IMR-90 (cell line): ENCODE results near the gene HOXD12. TPM values are rescaled to one million over a fixed set of nuclear protein-coding genes. Genes with fewer than 3 reads are reported as not detected.
A peak's percentile ranks its signal among the peaks of the same experiment; 100 is the strongest.

Experiments used
- ATAC-seq: fragments of 200-7000 bp; cut with Tn5 transposase; 2 replicates; pipeline ENCODE4 v1.9.1; 2020; ENCODE audit warnings: low read depth, mild to moderate bottlenecking, moderate library complexity
- BruUV-seq: library from RNA; stranded (reverse); fragments of 400-500 nt; replicated peaks from 2 replicates; lab custom pipeline; 2021; lab: Mats Ljungman, UMichigan
- CTCF ChIA-PET: fragments of 300-600 bp; formaldehyde crosslinking; extraction: SDS; loops from one replicate; lab custom pipeline; 2021; ENCODE audit warnings: antibody characterized with exemption; lab: Yijun Ruan, JAX
- POLR2A ChIA-PET: fragments of 300-600 bp; sonication (Branson Sonifier 250); formaldehyde crosslinking; loops from one replicate; lab custom pipeline; 2022; ENCODE audit warnings: antibody characterized with exemption; ENCODE audit not compliant: unreplicated experiment; lab: Charles Lee
- DNase-seq: peaks from one replicate; pipeline ENCODE4 v3.0.0; 2013
- H2AFZ ChIP-seq: replicated peaks from 2 replicates; pipeline ENCODE3; 2013; ENCODE audit warnings: low read length, mild to moderate bottlenecking; ENCODE audit not compliant: poor library complexity
- H2AK5ac ChIP-seq: 2 replicates; pipeline ENCODE4 v1.6.1; 2013; ENCODE audit warnings: low read depth, low read length, inconsistent platforms
- H2AK9ac ChIP-seq: replicated peaks from 2 replicates; pipeline ENCODE3; 2013; ENCODE audit warnings: mild to moderate bottlenecking, low read depth, low read length, moderate library complexity; ENCODE audit not compliant: poor library complexity
- H2BK120ac ChIP-seq: 2 replicates; pipeline ENCODE4 v1.6.1; 2013; ENCODE audit warnings: low read depth, low read length, inconsistent platforms
- H2BK15ac ChIP-seq: 3 replicates; pipeline ENCODE4 v1.6.1; 2013; ENCODE audit warnings: low read depth, low read length, inconsistent platforms
- H2BK20ac ChIP-seq: 2 replicates; pipeline ENCODE4 v1.6.1; 2013; ENCODE audit warnings: low read depth, mild to moderate bottlenecking, inconsistent platforms, low read length, moderate library complexity
- H2BK5ac ChIP-seq: 2 replicates; pipeline ENCODE4 v1.6.1; 2013; ENCODE audit warnings: mild to moderate bottlenecking, low read depth, low read length, inconsistent platforms; ENCODE audit not compliant: poor library complexity, severe bottlenecking
- H3K14ac ChIP-seq: replicated peaks from 2 replicates; pipeline ENCODE4 v1.6.1; 2013; ENCODE audit warnings: low read depth, low read length, inconsistent platforms
- H3K18ac ChIP-seq: 2 replicates; pipeline ENCODE4 v1.6.1; 2013; ENCODE audit warnings: low read depth, low read length, control low read depth
- H3K23ac ChIP-seq: 2 replicates; pipeline ENCODE4 v1.6.1; 2013; ENCODE audit warnings: low read depth, low read length, inconsistent platforms
- H3K27ac ChIP-seq: 2 replicates; pipeline ENCODE4 v1.5.1; 2013; ENCODE audit warnings: mild to moderate bottlenecking, control low read depth, low read length; ENCODE audit not compliant: insufficient read depth
- H3K27me3 ChIP-seq: 2 replicates; pipeline ENCODE4 v1.6.1; 2013; ENCODE audit warnings: low read length; ENCODE audit not compliant: control insufficient read depth, insufficient read depth
- H3K36me3 ChIP-seq: 2 replicates; pipeline ENCODE4 v1.6.1; 2013; ENCODE audit warnings: low read length, mixed read lengths; ENCODE audit not compliant: control insufficient read depth, insufficient read depth
- H3K4ac ChIP-seq: 2 replicates; pipeline ENCODE4 v1.6.1; 2013; ENCODE audit warnings: low read depth, low read length, inconsistent platforms
- H3K4me1 ChIP-seq: 2 replicates; pipeline ENCODE4 v1.6.1; 2013; ENCODE audit warnings: low read length, mixed read lengths; ENCODE audit not compliant: control insufficient read depth, insufficient read depth
- H3K4me2 ChIP-seq: 2 replicates; pipeline ENCODE4 v1.6.1; 2013; ENCODE audit warnings: low read depth, mild to moderate bottlenecking, control low read depth, low read length, moderate library complexity
- H3K4me3 ChIP-seq: 2 replicates; pipeline ENCODE4 v1.5.1; 2013; ENCODE audit warnings: low read depth, mild to moderate bottlenecking, control low read depth, low read length, moderate library complexity; ENCODE audit not compliant: insufficient read depth
- H3K56ac ChIP-seq: 2 replicates; pipeline ENCODE4 v1.6.1; 2013; ENCODE audit warnings: low read length, inconsistent platforms; ENCODE audit not compliant: insufficient read depth; ENCODE audit errors: extremely low read depth
- H3K79me1 ChIP-seq, 2 experiments: 2 replicates each; pipeline ENCODE4 v1.6.1; 2013; ENCODE audit warnings: low read length in 2 of 2, inconsistent platforms in 1 of 2, low read depth in 1 of 2
- H3K9ac ChIP-seq: 2 replicates; pipeline ENCODE4 v1.6.1; 2013; ENCODE audit warnings: low read depth, low read length, control low read depth
- H3K9me1 ChIP-seq: 2 replicates; pipeline ENCODE4 v1.6.1; 2013; ENCODE audit warnings: low read length, inconsistent platforms; ENCODE audit not compliant: insufficient read depth
- H3K9me3 ChIP-seq: 2 replicates; pipeline ENCODE4 v1.6.1; 2013; ENCODE audit warnings: low read length; ENCODE audit not compliant: control insufficient read depth, insufficient read depth
- H4K20me1 ChIP-seq: 2 replicates; pipeline ENCODE4 v1.6.1; 2013; ENCODE audit warnings: low read length, inconsistent platforms; ENCODE audit not compliant: insufficient read depth
- H4K5ac ChIP-seq: 2 replicates; pipeline ENCODE4 v1.6.1; 2013; ENCODE audit warnings: mild to moderate bottlenecking, low read depth, low read length, control low read depth
- H4K8ac ChIP-seq, 2 experiments: 2 replicates each; pipeline ENCODE4 v1.6.1; 2013; ENCODE audit warnings: low read depth in 2 of 2, low read length in 2 of 2, control low read depth in 1 of 2, inconsistent platforms in 1 of 2
- H4K91ac ChIP-seq: 2 replicates; pipeline ENCODE4 v1.6.1; 2013; ENCODE audit warnings: low read depth, low read length, inconsistent platforms; ENCODE audit not compliant: insufficient read depth
- MAZ ChIP-seq: IDR thresholded peaks from 2 replicates; pipeline ENCODE4 v1.6.1; 2012; ENCODE audit warnings: low read depth, mild to moderate bottlenecking, low read length, improper control_type of control experiment, moderate library complexity, borderline replicate concordance
- WGBS, 2 experiments: methylation state at CpG; one replicate each; pipeline versions ENCODE4 v1.1.5 to v1.1.7; 2013; ENCODE audit warnings: missing lambda C conversion rate in 2 of 2; ENCODE audit not compliant: insufficient read length in 1 of 2; ENCODE audit errors: extremely low coverage in 2 of 2; 5-methylcytosine and 5-hydroxymethylcytosine counted together
- dilution Hi-C: fragments of 300-500 bp; cut with HindIII; formaldehyde crosslinking; loops from one replicate; pipeline ENCODE4 v1.14.3; 2018; ENCODE audit warnings: low sequenced_read_pairs; ENCODE audit not compliant: unreplicated experiment
- in situ Hi-C: fragments of 300-500 bp; cut with MboI; formaldehyde crosslinking; loops from 3 replicates; pipeline ENCODE4 v1.14.3; 2019; ENCODE audit warnings: low sequenced_read_pairs, inconsistent platforms, mixed read lengths
- intact Hi-C: fragments of 100-400 bp; cut with micrococcal nuclease; formaldehyde crosslinking; loops from 2 replicates; pipeline ENCODE4 v1.10.0; 2022
- polyA plus RNA-seq, 3 experiments: library from polyadenylated mRNA; depleted of rRNA; stranded (reverse); fragments of >200 nt; gene quantifications; 2 replicates each; pipeline ENCODE4 v1.2.3, GENCODE V29; 2012; ENCODE audit warnings: low replicate concordance in 1 of 3
- total RNA-seq: library from RNA; depleted of rRNA; stranded (reverse); fragments of >200 nt; gene quantifications from 2 replicates; pipeline ENCODE4 v1.2.3, GENCODE V29; 2012

The HOXD12 gene
- total and polyA plus RNA-seq, 2 of the 4 experiments (the other 2 are of a cell fraction): not detected

DNA sequence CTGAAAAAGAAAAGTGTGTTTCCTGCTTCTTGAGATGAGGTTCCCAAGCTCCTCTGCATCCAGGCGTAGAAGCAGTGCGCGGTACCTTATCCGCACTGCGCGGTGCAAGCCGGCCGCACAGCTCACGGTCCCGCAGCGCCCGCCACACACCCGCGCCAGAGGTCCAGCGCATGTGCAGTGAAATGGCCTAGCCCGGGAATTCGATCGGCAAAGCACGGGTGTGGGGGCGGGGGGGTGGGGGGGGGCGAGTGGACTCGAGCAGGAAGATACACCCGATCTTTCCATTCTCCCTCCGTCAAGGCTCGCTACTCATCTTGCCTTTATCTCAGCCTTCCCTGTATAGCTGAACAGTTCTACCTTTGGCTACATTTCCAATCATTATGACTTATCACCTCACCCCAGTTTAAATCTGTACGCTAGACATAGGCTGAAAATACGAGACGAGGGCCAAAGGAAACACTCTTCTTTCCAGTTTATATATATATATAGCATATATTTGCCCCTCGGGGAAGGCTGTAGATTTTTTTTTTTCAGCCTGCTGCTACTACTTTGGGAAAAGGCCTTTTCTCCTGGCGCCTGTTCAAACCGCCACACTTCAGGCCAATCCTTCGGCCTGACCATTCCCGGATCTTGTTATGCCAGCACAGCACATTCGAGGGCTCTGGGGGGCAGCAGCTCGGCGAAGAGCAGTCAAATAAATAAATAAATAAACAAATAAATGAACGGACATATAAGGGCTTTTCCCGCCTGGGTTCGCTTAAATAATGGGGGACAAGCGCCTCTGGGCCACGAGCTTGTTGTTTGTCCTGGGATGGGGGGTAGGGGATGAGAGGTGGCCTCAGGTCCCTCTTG lies 40.3 kb downstream of the HOXD12 start:
- Histone ChIP-seq H3K9me3 (peaks cover 3% of the 10 kb centered on the region), H3K27me3 (peaks cover 74% of the 10 kb centered on the region), H3K4ac (no peak overlapping the region), H2BK20ac (no peak overlapping the region), H2AK5ac (no peak overlapping the region), H3K4me1 (no peaks in the 10 kb centered on the region), H2AK9ac (no peak overlapping the region), H2AFZ (peak overlapping the region; percentile 88), H3K14ac (no peak overlapping the region), H2BK5ac (no peak overlapping the region), H3K4me2 (peak overlapping the region; percentile 79), H3K9me1 (no peaks in the 10 kb centered on the region), H3K79me1 (no peaks in the 10 kb centered on the region), H4K91ac (no peak overlapping the region), H4K5ac (no peak overlapping the region), H4K20me1 (no peaks in the 10 kb centered on the region), H3K18ac (no peak overlapping the region), H3K9ac (no peak overlapping the region), H3K23ac (no peak overlapping the region), H3K4me3 (peak overlapping the region; percentile 50), H3K27ac (no peak overlapping the region), H3K56ac (no peak overlapping the region), H4K8ac (no peak overlapping the region), H3K36me3 (no peaks in the 10 kb centered on the region), H2BK120ac (no peak overlapping the region), H2BK15ac (no peak overlapping the region)
- POLR2A ChIA-PET: no interaction called here
- ATAC-seq (no peak), DNase-seq (no peak)
- CTCF ChIA-PET: interaction anchor here (0.5 to 2.5 kb wide), 23 partner anchors 8 to 1199 kb away, joined by 3 to 24 read pairs (median 4); no protein-coding TSS in a partner anchor
- no TSS peak for BruUV-seq
- no CpG with 5 or more reads among the region's 41 CpGs for WGBS, 2 experiments
- intact Hi-C loops (loop anchor here (1.0 to 2.0 kb wide), 4 partner anchors 315 to 675 kb away; no protein-coding TSS in a partner anchor), dilution Hi-C loops (no loop called here), in situ Hi-C loops (loop anchor here (5.0 kb wide), 1 partner anchor 412 kb away; no protein-coding TSS in a partner anchor)
- TF ChIP-seq MAZ: no peak
